NCI-H146 treated with DMSO at 0.1 percent for 48 hours (cell line): ENCODE data around the gene TEX10.
A peak's percentile ranks its signal among the peaks of the same experiment; 100 is the strongest.
"Not testable (repeated sequence)": the region's sequence is repeated elsewhere in the genome, so short reads cannot be mapped to it uniquely, and the experiment has no call there.

Source experiments
- DNase-seq: peaks from one replicate; lab custom pipeline; 2025; ENCODE audit not compliant: unreplicated experiment; lab: John Stamatoyannopoulos, UW

Gene TEX10

DNA sequence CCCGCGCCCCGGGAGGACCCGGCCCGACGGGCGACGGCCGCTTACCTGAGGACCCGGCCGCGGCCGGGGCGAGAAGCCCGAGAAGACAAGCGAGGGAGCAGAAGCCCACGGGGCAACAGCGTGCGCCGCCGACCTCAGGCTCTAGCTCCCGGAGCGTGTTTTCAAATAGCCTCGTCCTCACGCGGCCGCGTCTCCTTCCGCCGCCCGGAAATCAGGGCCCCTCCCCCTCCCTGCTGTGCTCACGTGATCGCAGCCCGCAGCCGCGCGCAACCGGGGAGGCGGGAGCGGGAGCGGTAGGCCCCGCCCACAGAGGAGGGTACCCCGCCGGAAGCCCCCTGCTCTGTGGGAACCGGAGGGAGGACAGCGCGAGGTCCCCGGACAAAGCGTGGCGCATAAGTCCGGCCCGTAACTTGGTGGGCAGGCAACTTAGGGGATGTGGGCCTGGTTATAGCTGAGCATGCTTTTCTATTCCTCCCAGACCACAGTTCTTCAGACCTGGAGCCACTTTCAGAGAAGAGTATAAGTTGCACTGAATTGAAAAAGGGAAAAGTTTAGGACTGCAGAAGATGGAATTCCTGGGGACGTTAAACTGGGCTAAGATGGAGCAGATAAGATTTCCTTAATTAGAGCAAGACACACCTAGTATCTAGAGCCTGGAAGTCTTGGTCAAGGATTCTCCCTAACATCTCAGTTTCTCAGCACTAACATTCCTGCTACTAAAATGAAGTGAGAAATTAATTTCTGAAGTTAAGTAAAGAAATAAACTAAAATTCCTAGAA lies at the start of gene TEX10:
TEX10 (minus strand) TSS at position 216 of the 779 bp plus-strand sequence. CDS start 3,579 bp downstream, outside the sequence.
- DNase-seq = peak; percentile 50

DNA sequence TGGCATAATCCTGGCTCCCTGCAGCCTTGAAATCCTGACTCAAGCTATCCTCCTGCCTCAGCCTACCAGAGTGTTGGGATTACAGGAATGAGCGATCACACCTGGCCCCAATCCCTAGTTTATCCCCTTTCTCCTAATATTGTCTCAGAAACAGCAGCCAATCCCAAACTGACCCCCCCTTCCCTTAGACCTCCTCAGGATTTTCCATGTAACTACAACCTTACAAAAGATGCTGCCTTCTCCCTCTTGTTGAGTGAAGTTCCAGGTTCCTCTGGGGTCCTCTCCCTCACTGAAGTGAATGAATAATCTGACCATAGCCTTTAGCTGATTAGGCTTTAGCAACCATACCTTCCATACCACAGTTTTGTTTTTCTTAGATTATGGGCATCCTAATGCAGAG lies 48.3 kb upstream of the TEX10 start:
- DNase-seq = no peak

DNA sequence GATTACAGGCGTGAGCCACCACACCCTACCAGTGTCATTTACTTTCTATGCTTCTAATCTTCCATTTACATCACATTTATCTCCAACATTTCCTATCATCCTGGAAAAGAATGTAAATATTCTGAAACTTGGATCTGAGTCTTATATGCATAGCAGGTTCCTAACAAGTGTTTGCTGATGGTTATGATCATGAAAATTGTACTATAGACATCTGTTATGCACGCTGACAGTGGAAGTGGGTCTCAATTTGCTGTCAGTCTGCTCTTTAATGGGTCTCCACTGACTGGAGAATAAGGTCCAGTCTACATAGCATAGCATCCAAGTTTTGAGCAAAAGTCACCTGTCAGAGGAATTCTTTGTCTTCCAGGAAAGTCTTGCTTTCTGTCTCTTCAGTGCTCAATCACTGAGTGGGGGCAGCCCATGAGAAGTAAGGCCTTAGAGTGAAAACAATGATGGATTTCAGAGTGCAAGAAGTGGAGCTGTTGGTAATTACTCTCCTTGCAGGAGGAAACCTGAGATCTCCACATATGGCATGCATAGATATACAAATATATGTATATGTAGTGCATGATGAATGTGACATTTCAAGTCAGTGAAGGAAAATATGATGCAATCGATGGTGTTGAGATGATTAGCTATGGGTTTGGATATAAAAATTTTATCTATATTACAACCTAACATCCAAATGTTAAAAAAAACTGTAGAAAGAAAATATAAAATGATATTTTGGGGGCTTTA lies 45.0 kb upstream of the TEX10 start:
- no peak for DNase-seq

DNA sequence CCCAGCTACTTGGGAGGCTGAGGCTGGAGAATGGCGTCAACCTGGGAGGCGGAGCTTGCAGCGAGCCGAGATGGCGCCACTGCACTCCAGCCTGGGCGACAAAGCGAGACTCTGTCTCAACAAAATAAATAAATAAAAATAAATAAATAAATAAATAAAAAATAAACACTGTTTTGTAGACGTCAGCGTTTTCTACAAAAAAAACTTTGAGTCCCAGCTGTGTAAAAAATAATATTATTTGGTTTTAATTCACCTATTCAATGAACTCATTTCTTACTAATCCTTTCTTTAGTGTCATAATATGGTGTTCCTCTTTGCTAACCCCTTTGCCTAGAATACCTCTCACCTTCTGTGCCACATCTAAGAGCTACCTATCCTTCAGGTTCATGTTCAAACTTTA lies 44.0 kb upstream of the TEX10 start:
- DNase-seq = no peak

DNA sequence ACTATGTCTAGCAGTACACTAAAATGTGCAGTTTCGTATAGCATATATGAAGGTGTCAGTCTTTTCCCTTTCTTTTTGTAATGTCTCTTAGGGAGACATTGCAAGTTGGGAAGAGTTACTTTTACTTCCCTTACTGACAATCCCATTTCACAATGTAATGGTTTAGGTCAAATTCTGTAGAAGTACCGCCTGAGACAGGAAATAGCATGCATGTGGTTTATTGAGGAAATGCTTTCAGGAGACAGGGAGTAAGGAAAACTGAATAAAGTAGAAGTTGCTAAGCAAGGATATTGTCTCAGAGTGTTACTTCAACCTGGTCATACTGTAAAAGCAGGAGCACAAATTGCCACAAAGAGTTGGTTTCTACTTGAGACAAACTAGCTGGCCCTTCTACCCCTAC lies 42.1 kb upstream of the TEX10 start:
- DNase-seq = no peak

GRCh38 chr9:100394032-100394695 lies 41.4 kb upstream of the TEX10 start:
- no peak for DNase-seq

GRCh38 chr9:100392989-100393388 lies 40.2 kb upstream of the TEX10 start:
- DNase-seq = not testable (repeated sequence)

GRCh38 chr9:100379862-100380261 lies 27.1 kb upstream of the TEX10 start:
- DNase-seq = no peak

DNA sequence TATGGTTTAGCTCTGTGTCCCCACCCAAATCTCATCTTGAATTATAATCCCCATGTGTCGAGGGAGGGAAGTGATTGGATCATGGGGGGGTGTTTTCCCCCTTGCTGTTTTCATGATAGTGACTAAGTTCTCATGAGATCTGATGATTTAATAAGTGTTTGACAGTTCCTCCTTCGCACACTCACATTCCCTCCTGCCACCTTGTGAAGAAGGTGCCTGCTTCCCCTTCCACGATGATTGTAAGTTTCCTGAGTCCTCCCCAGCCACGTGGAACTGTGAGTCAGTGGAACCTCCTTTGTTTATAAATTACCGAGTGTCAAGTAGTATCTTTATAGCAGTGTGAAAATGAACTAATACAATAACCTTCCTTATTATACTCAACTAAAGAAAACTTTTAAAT lies 24.3 kb upstream of the TEX10 start:
- DNase-seq = no peak

DNA sequence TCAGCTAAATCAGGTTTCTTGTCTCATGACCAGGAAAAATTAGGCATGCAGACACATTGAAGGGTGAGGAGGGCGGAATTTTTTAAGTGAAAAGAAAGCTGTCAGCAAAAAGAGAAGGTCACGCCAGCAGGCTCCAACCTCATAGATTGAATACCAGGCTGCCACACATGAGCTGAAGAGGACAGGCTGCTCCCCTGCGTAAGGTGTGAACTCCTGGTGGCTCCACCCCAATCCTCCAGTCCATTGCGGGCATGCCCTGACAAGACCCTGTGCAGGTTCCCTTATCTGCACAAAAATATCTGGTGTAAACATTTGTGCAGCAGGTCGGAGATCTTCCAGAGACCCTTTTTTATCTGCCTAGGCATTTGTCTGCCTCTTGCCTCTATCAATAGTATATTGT lies 22.9 kb upstream of the TEX10 start:
- no peak for DNase-seq

GRCh38 chr9:100372648-100373047 lies 19.9 kb upstream of the TEX10 start:
- DNase-seq = no peak

GRCh38 chr9:100370064-100370723 lies 17.5 kb upstream of the TEX10 start:
- DNase-seq = no peak

GRCh38 chr9:100368672-100369071 lies 15.9 kb upstream of the TEX10 start:
- DNase-seq = no peak

DNA sequence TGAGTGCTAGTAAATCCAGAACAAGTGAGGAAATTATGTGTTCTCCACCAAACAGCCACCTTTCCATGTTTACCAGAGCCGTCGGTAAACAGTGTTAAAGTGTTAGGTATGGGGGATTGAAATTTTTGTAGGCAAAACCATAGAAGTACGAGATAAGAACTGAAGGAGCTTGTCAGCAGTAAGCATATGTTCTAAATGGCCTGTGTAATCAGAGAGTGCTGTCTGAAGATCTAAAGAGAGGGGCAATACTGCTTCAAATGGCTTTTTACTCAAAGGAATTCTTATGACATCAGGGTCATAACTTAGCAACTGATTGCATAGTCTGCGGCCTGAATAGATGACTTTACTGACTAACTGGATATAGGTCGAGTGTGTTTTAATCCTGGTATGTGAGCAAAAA lies 13.4 kb upstream of the TEX10 start:
- no peak for DNase-seq

- DNase-seq = no peak
Observed at GRCh38 chr9:100364013-100364412, 11.3 kb upstream of the TEX10 start.

DNA sequence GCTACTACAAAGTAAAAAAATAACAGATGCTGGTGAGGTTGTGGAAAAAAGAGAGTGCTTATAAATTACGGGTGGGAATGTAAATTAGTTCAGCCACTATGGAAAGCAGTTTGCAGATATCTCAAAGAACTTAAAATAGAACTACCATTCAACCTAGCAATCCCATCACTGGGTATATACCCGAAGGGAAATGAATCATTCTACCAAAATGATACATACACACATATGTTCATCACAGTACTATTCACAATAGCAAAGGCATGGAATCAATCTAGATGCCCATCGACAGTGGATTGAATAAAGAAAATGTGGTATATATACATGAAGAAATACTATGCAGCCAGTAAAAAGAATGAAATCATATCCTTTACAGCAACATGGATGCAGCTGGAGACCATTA lies 6.3 kb upstream of the TEX10 start:
- DNase-seq = no peak

GRCh38 chr9:100357501-100357900 lies 4.8 kb upstream of the TEX10 start:
- DNase-seq = no peak

- no peak for DNase-seq
Observed at GRCh38 chr9:100355561-100355960, 2.8 kb upstream of the TEX10 start.

- no peak for DNase-seq
Observed at GRCh38 chr9:100354121-100354800, 1.5 kb upstream of the TEX10 start.

DNA sequence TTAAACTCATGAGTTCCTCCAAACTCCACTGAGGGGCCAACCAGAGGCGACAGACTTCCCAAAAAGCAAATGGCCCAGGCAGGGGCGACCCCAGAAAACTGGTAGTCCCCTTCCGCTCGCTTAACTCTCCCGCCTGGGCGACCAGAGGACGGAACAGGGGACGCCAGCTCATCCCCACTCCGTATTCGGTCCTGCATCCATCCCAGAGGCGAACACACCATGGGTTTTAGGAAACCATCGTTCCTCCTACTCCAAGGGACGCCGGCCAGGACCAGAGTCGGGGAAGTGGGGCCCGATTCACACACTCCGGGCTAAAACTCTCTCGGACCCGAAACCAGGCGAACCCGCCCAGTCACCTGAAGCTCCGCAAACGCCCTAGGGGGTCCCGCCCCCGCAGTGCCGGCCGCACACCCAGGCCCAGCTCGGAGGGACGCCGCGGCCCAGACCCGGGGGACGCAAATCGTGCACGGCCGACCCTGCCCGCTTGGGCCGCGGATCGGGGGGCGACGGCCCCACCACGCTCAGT lies 478 bp downstream of the TEX10 start:
- no peak for DNase-seq

DNA sequence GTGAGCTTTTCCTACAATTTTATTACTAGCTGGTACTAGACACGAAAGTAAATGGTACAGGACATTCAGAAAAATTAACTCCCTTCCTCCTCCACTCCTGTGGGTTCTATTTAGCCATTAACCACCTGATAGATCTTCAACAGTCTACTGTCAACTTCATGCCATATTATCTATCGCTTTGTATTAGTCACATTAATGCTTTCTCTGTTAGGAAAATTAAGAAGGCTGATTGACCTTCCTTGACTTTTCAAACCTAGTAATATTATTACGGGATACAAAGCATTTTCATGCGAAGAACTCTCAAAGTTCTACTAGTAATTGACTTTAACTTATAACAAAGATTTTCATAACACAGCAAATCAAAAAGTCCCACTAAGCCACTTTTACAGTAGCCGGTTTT lies 1.2 kb downstream of the TEX10 start:
- DNase-seq = no peak
